GM18909 (cell line): ENCODE data around the gene FIZ1.
"Not testable (repeated sequence)": the region's sequence is repeated elsewhere in the genome, so short reads cannot be mapped to it uniquely, and the experiment has no call there.

Experiments used
- ATAC-seq: cut with Tn5 transposase; IDR thresholded peaks from one replicate; pipeline ENCODE4 v1.9.1; 2021; ENCODE audit warnings: mild to moderate bottlenecking; ENCODE audit not compliant: unreplicated experiment, poor library complexity

Gene FIZ1

GRCh38 chr19:55579766-55580621, 19.3 kb downstream of the FIZ1 start:
- ATAC-seq: no peak

DNA sequence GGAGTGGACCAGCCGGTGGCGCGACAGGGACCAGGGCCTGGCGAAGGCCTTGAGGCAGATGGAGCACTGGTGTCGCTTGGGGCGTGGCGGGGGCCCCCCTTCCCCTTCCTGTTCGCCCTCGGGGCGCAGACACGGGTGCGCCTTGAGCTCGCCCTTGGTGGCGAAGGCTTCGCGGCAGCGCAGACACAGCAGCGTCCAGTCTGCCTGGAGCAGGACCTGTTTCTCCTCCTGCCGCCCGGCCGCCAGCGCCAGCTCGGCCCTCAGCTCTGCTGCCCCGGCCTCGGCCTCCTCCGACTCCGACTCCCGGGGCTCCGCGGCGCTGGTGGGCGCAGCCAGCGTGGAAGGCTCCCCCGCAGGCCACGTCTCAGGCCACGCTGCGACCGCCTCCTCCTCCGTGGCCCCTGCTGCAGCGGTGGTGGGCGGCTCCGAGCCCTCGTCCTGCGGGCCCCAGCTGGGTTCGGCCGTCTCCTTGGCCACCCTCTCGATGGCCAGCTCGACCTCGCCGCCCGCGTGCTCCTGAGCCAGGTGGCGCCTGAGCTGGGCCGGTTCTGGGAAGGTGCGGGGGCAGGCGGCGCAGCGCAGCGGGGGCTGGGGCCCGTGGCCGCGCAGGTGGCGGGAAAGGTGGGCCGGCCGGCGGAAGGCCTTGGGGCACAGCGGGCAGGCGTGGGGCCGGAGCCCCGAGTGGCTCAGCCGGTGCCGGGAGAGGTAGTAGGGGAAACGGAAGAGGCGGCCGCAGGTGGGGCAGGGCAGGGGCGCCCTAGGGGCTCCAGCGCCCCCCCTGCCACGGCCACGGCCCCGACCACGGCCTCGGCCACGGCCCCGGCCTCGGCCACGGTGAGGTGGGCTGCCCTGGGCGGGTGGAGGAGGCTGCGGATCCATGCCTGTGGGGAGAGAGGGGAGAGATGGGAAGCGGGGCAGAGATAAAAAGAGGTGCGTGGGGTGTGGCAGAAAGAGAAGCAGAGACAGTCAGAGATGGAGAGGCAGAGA, 20.3 kb downstream of the FIZ1 start:
- no peak for ATAC-seq

DNA sequence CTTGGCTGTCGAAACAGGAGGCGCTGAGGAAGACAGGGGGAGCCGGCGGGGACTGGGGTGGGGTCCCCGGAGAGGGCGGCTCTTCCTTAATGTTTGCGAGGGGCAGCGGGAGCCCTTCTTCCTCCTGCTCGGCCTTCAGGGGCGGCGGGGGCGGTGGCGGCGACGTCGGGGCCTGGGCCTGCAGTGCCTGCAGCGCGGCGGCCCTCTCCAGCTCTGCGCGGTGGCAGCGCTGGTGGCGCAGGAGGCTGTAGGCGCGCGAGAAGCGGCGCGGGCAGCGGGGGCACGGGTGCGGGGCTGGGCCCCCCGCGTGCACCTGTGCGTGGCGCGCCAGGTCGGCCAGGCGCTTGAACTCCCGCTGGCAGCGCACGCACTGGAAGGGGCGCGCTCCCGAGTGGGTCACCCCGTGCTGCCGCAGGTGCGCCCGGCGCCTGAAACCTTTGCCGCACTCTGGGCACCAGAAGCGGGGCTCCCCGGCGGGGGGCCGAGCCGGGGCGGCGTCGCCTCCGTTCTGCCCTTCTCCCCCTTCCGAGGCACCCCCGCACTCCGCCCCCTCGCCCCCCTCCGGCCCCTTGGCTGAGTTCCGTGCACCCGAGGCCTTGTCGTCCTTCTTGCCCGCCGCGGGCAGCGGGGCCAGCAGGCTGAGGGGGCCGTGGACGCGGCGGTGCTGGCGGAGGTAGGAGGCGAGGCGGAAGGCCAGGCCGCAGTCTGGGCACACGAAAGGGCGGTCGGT, 21.1 kb downstream of the FIZ1 start:
- no peak for ATAC-seq

DNA sequence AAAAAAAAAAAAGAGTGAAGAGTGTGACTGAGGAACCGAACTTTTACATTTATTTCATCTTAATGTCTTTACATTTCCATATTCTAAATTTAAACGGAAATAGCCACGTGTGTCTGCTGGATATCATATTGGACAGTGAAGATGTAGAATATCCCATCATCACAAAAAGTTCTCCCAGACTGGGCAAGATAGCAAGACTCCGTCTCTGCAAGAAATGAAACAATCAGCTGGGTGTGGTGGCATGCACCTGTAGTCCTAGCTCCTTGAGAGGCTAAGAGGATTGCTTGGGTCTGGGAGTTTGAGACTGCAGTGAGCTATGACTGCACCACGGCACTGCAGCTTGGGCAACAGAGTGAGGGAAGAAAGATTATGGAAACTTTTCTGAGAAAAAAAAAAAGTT, 22.6 kb downstream of the FIZ1 start:
- ATAC-seq: no peak

- not testable (repeated sequence) for ATAC-seq
Observed at GRCh38 chr19:55573929-55574328, 25.4 kb downstream of the FIZ1 start.

DNA sequence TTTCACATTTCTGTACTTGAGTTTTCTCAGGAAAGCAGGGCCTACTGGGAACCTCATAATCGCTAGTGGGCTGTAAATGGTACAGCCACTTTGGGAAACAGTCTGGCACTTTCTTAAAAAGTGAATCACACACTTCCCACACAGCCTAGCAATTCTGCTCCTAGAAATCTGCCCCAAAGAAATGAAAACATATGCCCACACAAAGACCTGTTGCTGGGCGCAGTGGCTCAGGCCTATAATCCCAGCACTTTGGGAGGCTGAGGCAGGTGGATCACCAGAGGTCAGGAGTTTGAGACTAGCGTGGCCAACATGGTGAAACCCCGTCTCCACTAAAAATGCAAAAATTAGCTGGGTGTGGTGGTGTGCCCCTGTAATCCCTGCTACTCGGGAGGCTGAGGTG, 29.8 kb downstream of the FIZ1 start:
- not testable (repeated sequence) for ATAC-seq

DNA sequence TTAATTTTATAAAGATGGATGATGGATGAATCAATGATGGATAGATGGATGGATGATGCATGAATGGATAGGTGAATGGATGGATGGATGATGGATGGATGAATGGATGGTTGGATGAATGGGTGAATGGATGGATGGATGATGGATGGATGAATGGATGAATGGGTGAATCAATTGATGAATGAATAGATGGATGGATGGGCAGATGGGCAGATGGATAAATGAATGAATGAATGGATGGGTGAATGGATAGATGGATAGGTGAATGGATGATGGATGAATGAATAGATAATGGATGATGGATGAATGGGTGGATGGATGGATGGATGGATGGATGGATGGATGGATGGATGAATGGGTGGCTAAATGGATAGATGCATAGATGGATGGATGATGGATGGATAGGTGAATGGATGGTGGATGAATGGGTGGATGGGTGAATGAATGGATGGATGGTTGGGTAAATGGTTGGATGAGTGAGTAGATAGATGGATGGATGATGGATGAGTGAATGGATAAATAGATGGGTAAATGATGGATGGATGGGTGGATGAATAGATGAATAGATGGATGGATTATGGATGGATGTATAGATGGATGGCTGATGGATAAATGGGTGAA, 31.5 kb downstream of the FIZ1 start:
- no peak for ATAC-seq

DNA sequence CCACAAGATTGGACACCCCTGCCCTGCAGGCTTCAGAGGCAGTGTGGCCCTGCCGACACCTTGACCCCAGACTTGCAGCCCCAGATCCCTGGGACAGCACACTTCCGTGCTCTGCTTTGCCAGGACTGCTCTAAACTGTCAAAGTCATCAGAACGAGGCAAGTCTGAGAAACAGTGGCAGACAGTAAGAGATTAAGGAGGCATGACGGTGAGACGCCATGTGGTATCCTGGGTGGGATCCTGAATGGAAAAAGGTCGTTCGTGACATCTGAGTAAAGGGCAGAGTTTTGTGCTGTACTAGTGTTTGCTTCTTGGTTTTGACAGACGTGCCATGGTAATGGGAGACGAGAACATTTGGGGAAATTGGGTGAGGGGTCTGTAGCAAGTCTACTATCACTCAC, 32.5 kb downstream of the FIZ1 start:
- no peak for ATAC-seq

GRCh38 chr19:55563261-55563690, 36.0 kb downstream of the FIZ1 start:
- no peak for ATAC-seq

DNA sequence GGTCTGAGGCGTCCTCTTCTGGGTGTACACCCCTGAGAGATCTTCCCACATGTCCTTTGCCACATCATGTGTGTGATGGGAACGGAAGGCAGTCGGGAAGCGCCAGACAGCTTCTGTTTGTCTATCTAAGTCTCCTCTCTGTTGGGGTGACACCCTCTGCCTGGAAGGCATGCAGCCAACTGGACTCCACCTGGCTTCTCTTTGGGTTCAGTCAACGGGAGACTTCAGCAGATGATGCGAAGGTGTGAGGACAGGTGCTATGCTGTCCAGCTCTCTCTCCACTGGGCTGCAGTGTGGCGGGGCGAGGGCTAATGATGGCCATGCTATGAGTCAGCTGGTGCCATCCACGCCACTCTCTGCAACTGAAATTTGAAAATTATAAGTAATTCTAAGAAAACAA, 39.6 kb downstream of the FIZ1 start:
- no peak for ATAC-seq

- ATAC-seq: no peak
Observed at GRCh38 chr19:55554741-55555152, 44.6 kb downstream of the FIZ1 start.

DNA sequence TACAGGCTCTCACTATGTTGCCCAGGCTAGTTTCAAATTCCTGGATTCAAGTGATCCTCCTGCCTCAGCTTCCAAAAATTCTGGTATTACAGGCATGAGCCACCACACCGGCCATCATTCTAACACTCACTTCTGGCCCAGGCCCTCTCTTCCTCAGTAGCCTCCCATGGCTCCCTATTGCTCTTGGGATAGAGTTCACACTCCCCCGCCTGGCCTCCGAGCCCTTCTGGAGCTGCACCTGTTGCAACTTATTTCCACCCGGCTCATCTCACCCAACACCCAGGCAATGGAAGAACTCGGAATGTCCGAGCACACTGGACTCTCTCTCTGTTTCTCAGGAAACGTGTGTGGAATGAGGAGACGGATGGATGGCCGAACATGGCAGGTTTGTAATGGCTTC, 45.0 kb downstream of the FIZ1 start:
- no peak for ATAC-seq

DNA sequence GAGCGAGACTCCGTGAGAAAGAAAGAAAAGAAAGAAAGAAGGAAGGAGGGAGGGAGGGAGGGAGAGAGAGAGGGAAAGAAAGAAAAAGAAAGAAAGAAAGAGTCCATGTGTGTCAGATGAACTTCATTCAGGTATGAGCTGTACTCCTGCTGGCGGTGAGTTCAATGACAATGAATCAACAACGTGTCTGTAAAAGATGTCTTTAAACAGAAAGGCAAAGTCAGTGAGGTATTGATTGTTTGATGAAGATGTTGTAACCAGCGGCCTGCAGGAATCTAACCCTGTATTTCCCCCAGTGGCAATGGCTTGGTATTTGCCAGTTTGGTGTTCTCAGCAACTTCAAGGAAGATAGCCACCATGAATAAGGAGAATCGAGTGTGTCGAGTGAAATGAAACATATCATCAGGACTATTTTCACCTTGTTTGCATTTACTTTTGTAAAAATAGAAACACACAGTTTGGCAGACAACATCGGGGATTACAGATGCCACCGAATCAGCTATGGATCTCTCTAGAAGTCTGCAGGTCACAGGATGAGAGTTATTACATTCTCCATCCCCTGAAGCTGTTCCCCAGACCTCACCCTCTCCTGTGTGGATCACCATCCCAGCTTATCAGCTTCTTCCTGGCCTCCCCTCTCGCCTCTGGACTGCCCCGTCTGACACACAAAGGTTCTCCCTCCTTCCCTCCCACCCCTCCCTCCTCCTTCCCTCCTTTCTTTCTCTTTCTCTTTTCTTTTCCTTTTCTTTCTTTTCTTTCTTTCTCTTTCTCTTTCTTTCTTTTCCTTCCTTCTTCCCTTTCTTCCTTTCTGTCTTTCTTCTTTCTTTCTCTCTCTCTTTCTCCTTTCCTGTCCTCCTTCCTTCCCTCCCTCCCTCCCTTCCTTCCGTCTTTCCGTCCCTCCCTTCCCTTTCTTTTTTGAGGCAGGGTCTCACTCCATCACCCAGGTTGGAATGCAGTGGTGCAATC, 45.8 kb downstream of the FIZ1 start:
- ATAC-seq: no peak

GRCh38 chr19:55552620-55553019, 46.7 kb downstream of the FIZ1 start:
- ATAC-seq: no peak

- no peak for ATAC-seq
Observed at GRCh38 chr19:55552206-55552605, 47.1 kb downstream of the FIZ1 start.

DNA sequence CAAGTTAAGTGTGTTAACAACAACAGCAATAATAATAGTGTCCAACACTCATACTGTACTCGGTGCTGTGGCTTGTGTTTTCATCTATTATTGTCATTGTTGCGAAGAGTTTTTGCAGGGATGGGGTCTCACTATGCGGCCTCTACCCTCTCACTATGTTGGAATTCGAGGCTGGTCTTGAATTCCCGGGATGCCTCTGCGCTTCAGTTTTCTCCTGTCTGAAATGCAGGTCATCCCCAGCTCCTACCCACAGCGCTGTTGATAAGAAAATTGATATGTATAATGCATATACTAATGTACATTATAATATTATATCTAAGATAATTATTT, 49.0 kb downstream of the FIZ1 start:
- no peak for ATAC-seq

DNA sequence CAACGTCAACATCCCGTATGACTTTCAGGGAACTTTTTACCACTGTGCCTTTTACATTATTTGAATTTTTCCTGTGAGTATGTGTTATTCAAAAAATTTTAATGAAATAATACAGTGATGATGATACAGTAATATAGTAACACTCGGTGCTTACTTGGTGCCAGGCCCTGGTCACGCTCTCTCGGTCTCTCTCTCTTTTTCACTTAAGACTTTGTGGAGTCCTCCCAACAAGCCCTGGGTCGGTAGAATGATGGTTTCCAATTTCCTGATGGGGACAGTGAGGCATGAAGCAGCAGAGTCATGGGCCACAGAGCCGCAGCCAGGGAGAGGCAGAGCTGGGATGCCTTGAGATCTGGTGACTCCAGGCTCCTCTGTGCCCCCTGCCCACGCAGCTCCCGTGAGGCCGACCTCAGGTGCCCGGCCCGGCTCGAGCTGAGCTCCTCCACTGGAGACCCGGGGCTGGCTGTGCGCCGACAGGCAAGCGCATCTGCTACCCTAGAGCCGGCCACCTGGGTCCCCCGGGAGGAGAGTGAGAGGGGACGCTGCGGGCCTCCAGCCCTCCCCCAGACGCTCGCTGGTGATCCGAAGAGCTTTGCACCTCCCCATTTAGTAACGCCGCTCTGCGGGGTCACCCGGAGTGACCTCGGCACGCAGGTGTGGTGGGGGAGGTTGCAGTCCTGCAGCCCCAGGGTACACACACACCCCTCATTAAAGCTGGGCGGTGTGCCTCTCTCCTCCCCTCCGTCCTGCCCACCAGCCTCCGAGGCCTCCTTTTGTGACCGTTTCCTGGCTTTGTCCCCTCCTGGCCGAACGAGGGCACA, 49.6 kb downstream of the FIZ1 start:
- ATAC-seq: no peak
